HUES64 (cell line): ENCODE data around the gene RAX2.
"Not testable (repeated sequence)": the region's sequence is repeated elsewhere in the genome, so short reads cannot be mapped to it uniquely, and the experiment has no call there.

Experiments used
- H3K27ac ChIP-seq: 2 replicates; pipeline ENCODE4 v1.7.0; 2013; ENCODE audit warnings: low read depth, low read length, inconsistent platforms
- H3K27me3 ChIP-seq: 2 replicates; pipeline ENCODE4 v1.6.1; 2013; ENCODE audit warnings: mild to moderate bottlenecking, low read length; ENCODE audit not compliant: insufficient read depth
- H3K36me3 ChIP-seq: 2 replicates; pipeline ENCODE4 v1.6.1; 2013; ENCODE audit warnings: mild to moderate bottlenecking, low read length; ENCODE audit not compliant: insufficient read depth
- H3K4me1 ChIP-seq: 2 replicates; pipeline ENCODE4 v1.6.1; 2013; ENCODE audit warnings: mild to moderate bottlenecking, low read length, moderate library complexity; ENCODE audit not compliant: insufficient read depth
- H3K4me3 ChIP-seq: 2 replicates; pipeline ENCODE4 v1.5.1; 2013; ENCODE audit warnings: mild to moderate bottlenecking, low read length, moderate library complexity
- H3K9ac ChIP-seq: 2 replicates; pipeline ENCODE4 v1.6.1; 2013; ENCODE audit warnings: mild to moderate bottlenecking, low read depth, low read length
- H3K9me3 ChIP-seq: 2 replicates; pipeline ENCODE4 v1.6.1; 2013; ENCODE audit warnings: low read depth, low read length; ENCODE audit not compliant: insufficient read depth
- WGBS: fragments of 150-250, 120-280 bp; methylation state at CpG from one replicate; pipeline ENCODE4 v1.1.7; 2013; ENCODE audit warnings: missing lambda C conversion rate; 5-methylcytosine and 5-hydroxymethylcytosine counted together

The RAX2 gene

GRCh38 chr19:3774621-3775373, 2.8 kb upstream of the RAX2 start:
- no peaks in the 10 kb centered on the region for H3K27me3 ChIP-seq
- H3K27ac ChIP-seq = no peak overlapping the region
- no peaks in the 10 kb centered on the region for H3K9me3 ChIP-seq
- no peak overlapping the region for H3K9ac ChIP-seq
- no peaks in the 10 kb centered on the region for H3K36me3 ChIP-seq
- H3K4me3 ChIP-seq = no peak overlapping the region
- no peaks in the 10 kb centered on the region for H3K4me1 ChIP-seq
- 84% methylated on average over 25 of the region's 25 CpGs for WGBS

GRCh38 chr19:3773814-3774515, 1.9 kb upstream of the RAX2 start:
- 87% methylated on average over 12 of the region's 12 CpGs for WGBS
- Histone ChIP-seq H3K9ac (peak overlapping the region; percentile 20; the same call in 1 of the 2 replicates), H3K4me3 (no peak overlapping the region), H3K36me3 (no peaks in the 10 kb centered on the region), H3K27me3 (no peaks in the 10 kb centered on the region), H3K9me3 (no peaks in the 10 kb centered on the region), H3K27ac (no peak overlapping the region), H3K4me1 (no peaks in the 10 kb centered on the region)

- 75% methylated on average over 35 of the region's 35 CpGs for WGBS
- H3K36me3 ChIP-seq = peaks cover 13% of the 10 kb centered on the region; the same call in 1 of the 2 replicates
- no peak overlapping the region for H3K4me3 ChIP-seq
- no peak overlapping the region for H3K27ac ChIP-seq
- no peak overlapping the region for H3K9ac ChIP-seq
- no peaks in the 10 kb centered on the region for H3K27me3 ChIP-seq
- no peaks in the 10 kb centered on the region for H3K9me3 ChIP-seq
- H3K4me1 ChIP-seq = no peaks in the 10 kb centered on the region
These were observed 775 bp downstream of the RAX2 start for GRCh38 chr19:3771000-3771905.

GRCh38 chr19:3770136-3770999, 1.7 kb downstream of the RAX2 start:
- Histone ChIP-seq H3K36me3 (peaks cover 14% of the 10 kb centered on the region; the same call in 1 of the 2 replicates), H3K27me3 (no peaks in the 10 kb centered on the region), H3K4me3 (no peak overlapping the region), H3K27ac (no peak overlapping the region), H3K4me1 (no peaks in the 10 kb centered on the region), H3K9ac (no peak overlapping the region), H3K9me3 (no peaks in the 10 kb centered on the region)
- WGBS = 87% methylated on average over 53 of the region's 53 CpGs

- H3K9ac ChIP-seq = no peak overlapping the region
- H3K36me3 ChIP-seq = peaks cover 18% of the 10 kb centered on the region
- no peak overlapping the region for H3K27ac ChIP-seq
- 88% methylated on average over 17 of the region's 17 CpGs for WGBS
- no peaks in the 10 kb centered on the region for H3K9me3 ChIP-seq
- no peak overlapping the region for H3K4me3 ChIP-seq
- no peaks in the 10 kb centered on the region for H3K27me3 ChIP-seq
- no peaks in the 10 kb centered on the region for H3K4me1 ChIP-seq
These were observed 2.5 kb downstream of the RAX2 start for GRCh38 chr19:3769494-3769893.

GRCh38 chr19:3768748-3769099, 3.3 kb downstream of the RAX2 start:
- 91% methylated on average over 7 of the region's 7 CpGs for WGBS
- no peak overlapping the region for H3K27ac ChIP-seq
- no peaks in the 10 kb centered on the region for H3K9me3 ChIP-seq
- no peak overlapping the region for H3K9ac ChIP-seq
- no peaks in the 10 kb centered on the region for H3K4me1 ChIP-seq
- H3K36me3 ChIP-seq = peaks cover 18% of the 10 kb centered on the region
- H3K4me3 ChIP-seq = no peak overlapping the region
- no peaks in the 10 kb centered on the region for H3K27me3 ChIP-seq

GRCh38 chr19:3768015-3768747, 3.8 kb downstream of the RAX2 start:
- no peak overlapping the region for H3K9ac ChIP-seq
- H3K27ac ChIP-seq = no peak overlapping the region
- peaks cover 18% of the 10 kb centered on the region for H3K36me3 ChIP-seq
- 92% methylated on average over 23 of the region's 25 CpGs for WGBS
- no peaks in the 10 kb centered on the region for H3K27me3 ChIP-seq
- H3K4me3 ChIP-seq = no peak overlapping the region
- no peaks in the 10 kb centered on the region for H3K4me1 ChIP-seq
- no peaks in the 10 kb centered on the region for H3K9me3 ChIP-seq

GRCh38 chr19:3767050-3767449, 5.0 kb downstream of the RAX2 start:
- WGBS = 94% methylated on average over 23 of the region's 23 CpGs
- Histone ChIP-seq H3K27me3 (no peaks in the 10 kb centered on the region), H3K27ac (no peak overlapping the region), H3K36me3 (peaks cover 18% of the 10 kb centered on the region), H3K4me3 (no peak overlapping the region), H3K9ac (no peak overlapping the region), H3K9me3 (no peaks in the 10 kb centered on the region), H3K4me1 (no peaks in the 10 kb centered on the region)

GRCh38 chr19:3766520-3766919, 5.5 kb downstream of the RAX2 start:
- Histone ChIP-seq H3K9ac (no peak overlapping the region), H3K4me3 (no peak overlapping the region), H3K36me3 (peaks cover 18% of the 10 kb centered on the region), H3K27me3 (no peaks in the 10 kb centered on the region), H3K9me3 (no peaks in the 10 kb centered on the region), H3K27ac (no peak overlapping the region), H3K4me1 (no peaks in the 10 kb centered on the region)
- WGBS = 89% methylated on average over 7 of the region's 7 CpGs

GRCh38 chr19:3765757-3766156, 6.3 kb downstream of the RAX2 start:
- H3K9me3 ChIP-seq = not testable (repeated sequence)
- 91% methylated on average over 5 of the region's 5 CpGs for WGBS

More at GRCh38 chr19:3765757-3766156, 6.3 kb downstream of the RAX2 start:
- not testable (repeated sequence) for H3K27ac ChIP-seq, H3K9ac ChIP-seq, H3K4me1 ChIP-seq, H3K27me3 ChIP-seq, H3K4me3 ChIP-seq
- peaks cover 18% of the 10 kb centered on the region for H3K36me3 ChIP-seq
